SK-N-SH (cell line): ENCODE measurements around the gene RUFY3. TPM values are rescaled to one million over a fixed set of nuclear protein-coding genes. Genes with fewer than 3 reads are reported as not detected.

ENCODE experiments used
- CTCF ChIA-PET: fragments of 300-600, 350-600 bp; formaldehyde crosslinking; extraction: SDS; loops from one replicate; lab custom pipeline; 2021; lab: Yijun Ruan, JAX
- POLR2A ChIA-PET: fragments of 350-600 bp; sonication (Branson Sonifier 250); formaldehyde crosslinking; extraction: SDS; loops from one replicate; lab custom pipeline; 2020; ENCODE audit warnings: antibody characterized with exemption, inconsistent platforms; lab: Yijun Ruan, JAX
- DNase-seq: peaks from one replicate; pipeline ENCODE4 v3.0.0; 2012
- H2AFZ ChIP-seq: fragments of 200-600 bp; sonication (generic); 2 replicates; pipeline ENCODE4 v1.8.1; 2016; ENCODE audit warnings: antibody characterized with exemption, mild to moderate bottlenecking, low read depth
- H3F3A ChIP-seq: fragments of 200-600 bp; sonication (generic); replicated peaks from 2 replicates; pipeline ENCODE3; 2016; ENCODE audit warnings: antibody characterized with exemption, mild to moderate bottlenecking; ENCODE audit not compliant: insufficient read depth
- H3K27ac ChIP-seq, 2 experiments: fragments of 200-500 bp in 1 of 2; fragments of 200-600 bp in 1 of 2; sonication (Bioruptor generic) in 1 of 2; sonication (generic), shearing (Covaris generic) in 1 of 2; 2 replicates each; pipeline versions ENCODE4 v1.5.1 to v1.6.1; 2014 to 2016; ENCODE audit warnings: low read depth in 2 of 2, inconsistent platforms in 1 of 2, low read length in 1 of 2, mild to moderate bottlenecking in 1 of 2, mixed read lengths in 1 of 2
- H3K27me3 ChIP-seq: fragments of 200-600 bp; sonication (generic), shearing (Covaris generic); 2 replicates; pipeline ENCODE4 v1.6.1; 2016; ENCODE audit warnings: mixed run types; ENCODE audit not compliant: insufficient read depth
- H3K36me3 ChIP-seq, 2 experiments: fragments of 200-500 bp in 1 of 2; fragments of 200-600 bp in 1 of 2; sonication (Bioruptor generic) in 1 of 2; sonication (generic) in 1 of 2; replicated peaks in 1 of 2; 2 replicates each; pipeline versions ENCODE3 to v1.5.1; 2014 to 2016; ENCODE audit warnings: low read length in 1 of 2, mild to moderate bottlenecking in 1 of 2; ENCODE audit not compliant: insufficient read depth in 2 of 2, control insufficient read depth in 1 of 2
- H3K4me1 ChIP-seq, 2 experiments: fragments of 200-500 bp in 1 of 2; fragments of 200-600 bp in 1 of 2; sonication (Bioruptor generic) in 1 of 2; sonication (generic), shearing (Covaris generic) in 1 of 2; 2 replicates each; pipeline versions ENCODE4 v1.5.1 to v1.6.1; 2014 to 2016; ENCODE audit warnings: low read depth in 1 of 2, low read length in 1 of 2, mixed run types in 1 of 2; ENCODE audit not compliant: insufficient read depth in 2 of 2, control insufficient read depth in 1 of 2
- H3K4me2 ChIP-seq: fragments of 200-600 bp; sonication (generic), shearing (Covaris generic); 2 replicates; pipeline ENCODE4 v1.6.1; 2017; ENCODE audit warnings: mixed run types
- H3K4me3 ChIP-seq, 2 experiments: fragments of 200-500 bp in 1 of 2; fragments of 200-600 bp in 1 of 2; sonication (Bioruptor generic) in 1 of 2; sonication (generic), shearing (Covaris generic) in 1 of 2; 2 replicates each; pipeline versions ENCODE4 v1.5.1 to v1.8.1; 2014 to 2016; ENCODE audit warnings: low read depth in 2 of 2, inconsistent platforms in 1 of 2, low read length in 1 of 2, mild to moderate bottlenecking in 1 of 2, mixed read lengths in 1 of 2, moderate library complexity in 1 of 2
- H3K79me2 ChIP-seq: fragments of 200-600 bp; sonication (generic); 2 replicates; pipeline ENCODE4 v1.8.1; 2017; ENCODE audit warnings: mild to moderate bottlenecking; ENCODE audit not compliant: insufficient read depth
- H3K9ac ChIP-seq: fragments of 200-600 bp; sonication (generic); 2 replicates; pipeline ENCODE4 v1.6.1; 2017; ENCODE audit warnings: mixed run types
- H3K9me2 ChIP-seq: fragments of 200-600 bp; sonication (generic); 2 replicates; pipeline ENCODE4 v1.6.1; 2017; ENCODE audit warnings: mixed run types
- H3K9me3 ChIP-seq: fragments of 200-600 bp; sonication (generic); 2 replicates; pipeline ENCODE4 v1.6.1; 2017; ENCODE audit warnings: mixed run types, mild to moderate bottlenecking, moderate library complexity
- H4K20me1 ChIP-seq: fragments of 200-600 bp; sonication (generic); 2 replicates; pipeline ENCODE4 v1.6.1; 2017; ENCODE audit warnings: mild to moderate bottlenecking, mixed run types; ENCODE audit not compliant: insufficient read depth
- CHD2 ChIP-seq: fragments of 150-350 bp; IDR thresholded peaks from 2 replicates; pipeline ENCODE4 v1.6.1; 2018; ENCODE audit warnings: low read length; ENCODE audit not compliant: partially characterized antibody
- ELF1 ChIP-seq: IDR thresholded peaks from 2 replicates; pipeline ENCODE4 v1.4.0; 2012
- EP300 ChIP-seq, 2 experiments: IDR thresholded peaks; 2 replicates each; pipeline versions ENCODE4 v1.4.0 to v1.6.1; 2012; ENCODE audit warnings: borderline replicate concordance in 1 of 2, low read depth in 1 of 2, low read length in 1 of 2
- FOSL2 ChIP-seq: IDR thresholded peaks from 2 replicates; pipeline ENCODE4 v1.4.0; 2012; ENCODE audit warnings: low read depth, mild to moderate bottlenecking, moderate library complexity, borderline replicate concordance
- IRF3 ChIP-seq: fragments of 150-350 bp; IDR thresholded peaks from 2 replicates; pipeline ENCODE4 v1.6.1; 2016; ENCODE audit warnings: mild to moderate bottlenecking, low read depth, low read length
- PBX3 ChIP-seq: IDR thresholded peaks from 2 replicates; pipeline ENCODE4; 2012
- POLR2AphosphoS5 ChIP-seq: IDR thresholded peaks from 2 replicates; pipeline ENCODE4 v1.6.1; 2012; ENCODE audit warnings: low read depth, low read length
- RFX5 ChIP-seq: IDR thresholded peaks from 2 replicates; pipeline ENCODE4 v1.6.1; 2012; ENCODE audit warnings: mild to moderate bottlenecking, improper control_type of control experiment, low read length
- TAF1 ChIP-seq: IDR thresholded peaks from 2 replicates; pipeline ENCODE4 v1.6.1; 2012; ENCODE audit warnings: low read depth, mild to moderate bottlenecking, low read length, moderate library complexity, borderline replicate concordance
- TCF12 ChIP-seq: IDR thresholded peaks from 2 replicates; pipeline ENCODE4 v1.4.0; 2012
- USF1 ChIP-seq: IDR thresholded peaks from 2 replicates; pipeline ENCODE4 v1.4.0; 2012; ENCODE audit warnings: low read depth, borderline replicate concordance
- ZBTB33 ChIP-seq: IDR thresholded peaks from 2 replicates; pipeline ENCODE4 v1.4.0; 2012; ENCODE audit warnings: low read depth, borderline replicate concordance
- WGBS: methylation state at CpG from one replicate; pipeline ENCODE4 v1.1.6; 2017; ENCODE audit warnings: low lambda C conversion rate; 5-methylcytosine and 5-hydroxymethylcytosine counted together
- polyA plus RNA-seq, 3 experiments: library from polyadenylated mRNA; depleted of rRNA; stranded (reverse); fragments of >200 nt; gene quantifications; 2 replicates each; pipeline ENCODE4 v1.2.3, GENCODE V29; 2012

RUFY3 gene
- polyA plus RNA-seq, 1 of the 3 experiments (the other 2 are of a cell fraction), result 22.8 TPM

GRCh38 chr4:70841951-70842350 lies 120.2 kb downstream of the RUFY3 start:
- Histone ChIP-seq H3K9me2 (no peaks in the 10 kb centered on the region), H3K27me3 (no peaks in the 10 kb centered on the region), H4K20me1 (peaks cover 17% of the 10 kb centered on the region), H3K4me3 (no peak overlapping the region), H2AFZ (no peak overlapping the region), H3K4me2 (no peak overlapping the region), H3K9me3 (no peaks in the 10 kb centered on the region), H3K4me1 (no peaks in the 10 kb centered on the region; a peak in 1 of 4 replicates), H3K27ac (no peak overlapping the region), H3K9ac (no peak overlapping the region), H3K36me3 (no peaks in the 10 kb centered on the region), H3K79me2 (peaks cover 24% of the 10 kb centered on the region), H3F3A (peaks cover 5% of the 10 kb centered on the region)
- 100% methylated on average over 1 of the region's 1 CpG for WGBS
- ChIA-PET POLR2A (no interaction called here), CTCF (no interaction called here)
- TF ChIP-seq ZBTB33, result no peak
- TF ChIP-seq POLR2AphosphoS5, result no peak
- no peak for TF ChIP-seq CHD2
- TF ChIP-seq PBX3, result no peak
- TF ChIP-seq RFX5, result no peak
- TF ChIP-seq EP300 (IDR thresholded peaks at IDR 0.05; ENCODE audit: borderline replicate concordance in 1 of 2, low read depth in 1 of 2, low read length in 1 of 2), result no peak
- TF ChIP-seq IRF3, result no peak
- TF ChIP-seq USF1, result no peak
- TF ChIP-seq FOSL2, result no peak
- TF ChIP-seq ELF1, result no peak
- TF ChIP-seq TAF1, result no peak
- TF ChIP-seq TCF12, result no peak
- no peak for DNase-seq
